ENCODE measurements around the gene PLA2G4F. TPM values are rescaled to one million over a fixed set of nuclear protein-coding genes. Genes with fewer than 3 reads are reported as not detected.

PLA2G4F gene
- total RNA-seq, 1 donor from 2014 or later, result 1.5 TPM

GRCh38 chr15:42133886-42134502, 22.4 kb downstream of the PLA2G4F start:
- Mint-ChIP-seq H3K9me3 (peaks cover 2% of the 10 kb centered on the region), H3K27me3 (ENCODE audit: low read depth) (peaks cover 57% of the 10 kb centered on the region), H3K36me3 (no peaks in the 10 kb centered on the region), H3K4me1 (peaks cover 5% of the 10 kb centered on the region), H3K4me3 (no peak overlapping the region), H3K27ac (no peak overlapping the region)
- DNase-seq (ENCODE audit: low spot score in 2 of 2, unreplicated experiment in 2 of 2), result no peak
- TF ChIP-seq CTCF (IDR thresholded peaks at IDR 0.05; ENCODE audit: unreplicated experiment), result peak; percentile 13

- H3K27me3 Mint-ChIP-seq (ENCODE audit: low read depth), result peaks cover 57% of the 10 kb centered on the region
- no peaks in the 10 kb centered on the region for H3K9me3 Mint-ChIP-seq
- peaks cover 5% of the 10 kb centered on the region for H3K4me1 Mint-ChIP-seq
- no peak overlapping the region for H3K27ac Mint-ChIP-seq
- no peak for DNase-seq (ENCODE audit: low spot score in 2 of 2, unreplicated experiment in 2 of 2)
- no peaks in the 10 kb centered on the region for H3K36me3 Mint-ChIP-seq
- TF ChIP-seq CTCF (IDR thresholded peaks at IDR 0.05; ENCODE audit: unreplicated experiment), result no peak
- no peak overlapping the region for H3K4me3 Mint-ChIP-seq
These were observed 23.1 kb downstream of the PLA2G4F start for GRCh38 chr15:42133356-42133755.

- H3K9me3 Mint-ChIP-seq, result no peaks in the 10 kb centered on the region
- H3K27me3 Mint-ChIP-seq (ENCODE audit: low read depth), result peaks cover 67% of the 10 kb centered on the region
- H3K36me3 Mint-ChIP-seq, result no peaks in the 10 kb centered on the region
- DNase-seq (ENCODE audit: low spot score in 2 of 2, unreplicated experiment in 2 of 2), result no peak
- no peak overlapping the region for H3K4me3 Mint-ChIP-seq
- no peak overlapping the region for H3K27ac Mint-ChIP-seq
- H3K4me1 Mint-ChIP-seq, result peaks cover 5% of the 10 kb centered on the region
- no peak for TF ChIP-seq CTCF (IDR thresholded peaks at IDR 0.05; ENCODE audit: unreplicated experiment)
These were observed 24.3 kb downstream of the PLA2G4F start for GRCh38 chr15:42131826-42132806.

GRCh38 chr15:42131006-42131405, 25.4 kb downstream of the PLA2G4F start:
- no peak for TF ChIP-seq CTCF (IDR thresholded peaks at IDR 0.05; ENCODE audit: unreplicated experiment)
- Mint-ChIP-seq H3K27me3 (ENCODE audit: low read depth) (peaks cover 59% of the 10 kb centered on the region), H3K36me3 (no peaks in the 10 kb centered on the region), H3K27ac (no peak overlapping the region), H3K9me3 (no peaks in the 10 kb centered on the region), H3K4me3 (no peak overlapping the region), H3K4me1 (peaks cover 5% of the 10 kb centered on the region)
- no peak for DNase-seq (ENCODE audit: low spot score in 2 of 2, unreplicated experiment in 2 of 2)

GRCh38 chr15:42130246-42130986, 26.0 kb downstream of the PLA2G4F start:
- H3K27me3 Mint-ChIP-seq (ENCODE audit: low read depth), result peaks cover 60% of the 10 kb centered on the region
- no peak for DNase-seq (ENCODE audit: low spot score in 2 of 2, unreplicated experiment in 2 of 2)
- H3K4me1 Mint-ChIP-seq, result peaks cover 5% of the 10 kb centered on the region
- H3K9me3 Mint-ChIP-seq, result no peaks in the 10 kb centered on the region
- no peaks in the 10 kb centered on the region for H3K36me3 Mint-ChIP-seq
- no peak overlapping the region for H3K27ac Mint-ChIP-seq
- no peak for TF ChIP-seq CTCF (IDR thresholded peaks at IDR 0.05; ENCODE audit: unreplicated experiment)
- no peak overlapping the region for H3K4me3 Mint-ChIP-seq
